ENCODE measurements around the gene SLC41A3. TPM values are rescaled to one million over a fixed set of nuclear protein-coding genes. Genes with fewer than 3 reads are reported as not detected.

SLC41A3 gene
- total and polyA plus RNA-seq, 2 of the 8 experiments (the other 6 are each of a cell fraction or from before 2014, with no cell fraction given) = 30.2 to 56.4 TPM

DNA sequence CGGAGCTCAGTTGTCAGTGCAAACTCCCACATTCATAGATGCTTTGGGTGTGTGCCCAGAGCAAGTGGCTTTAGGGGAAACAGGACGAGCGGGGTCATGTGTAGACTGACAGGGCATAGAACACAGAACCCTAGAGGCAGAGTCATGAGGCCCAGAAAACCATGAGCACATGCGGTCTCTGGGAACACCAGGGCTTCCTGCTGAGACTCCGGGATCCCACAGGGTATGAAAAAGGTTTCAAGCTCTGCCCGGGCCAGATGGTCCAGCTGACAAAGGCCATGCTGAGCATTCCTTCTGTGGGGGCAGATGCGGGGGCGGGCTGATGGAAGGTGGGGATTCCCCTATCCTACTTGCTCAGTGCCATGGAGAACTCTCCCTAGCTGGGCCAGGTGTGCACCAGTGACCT lies 70.2 kb downstream of the SLC41A3 start:
- Histone ChIP-seq H2BK15ac (ENCODE audit: low read length) (no peak overlapping the region), H4K91ac (replicated peaks; ENCODE audit: insufficient read length, low read length) (peak overlapping the region; percentile 44), H3K79me2 (ENCODE audit: control insufficient read depth in 1 of 2, insufficient read depth in 2 of 2, low read length in 2 of 2) (no peaks in the 10 kb centered on the region), H4K5ac (ENCODE audit: insufficient read length, low read depth, low read length) (no peak overlapping the region), H3K23me2 (ENCODE audit: low read depth, low read length) (no peaks in the 10 kb centered on the region; the same call in 1 of the 2 replicates), H4K8ac (ENCODE audit: extremely low read depth, insufficient read depth, low read length) (no peak overlapping the region), H3K79me1 (ENCODE audit: low read depth, low read length) (no peaks in the 10 kb centered on the region), H3K23ac (ENCODE audit: insufficient read length) (no peak overlapping the region), H3K4me3 (ENCODE audit: extremely low read depth in 1 of 4, insufficient read depth in 2 of 4, low read depth in 3 of 4, low read length in 4 of 4) (no peak overlapping the region; a peak in 1 of 8 replicates), H2BK12ac (ENCODE audit: low read depth, low read length) (no peak overlapping the region), H3K9ac (replicated peaks in 1 of 4; ENCODE audit: extremely low read depth in 1 of 4, low read depth in 3 of 4, low read length in 3 of 4) (no peak overlapping the region; a peak in 2 of 7 replicates), H2BK5ac (ENCODE audit: low read depth, low read length) (0 out of 2 replicates have a peak overlapping the region, but pooled peaks have one; percentile 26), H3K56ac (replicated peaks; ENCODE audit: insufficient read length, low read depth, low read length) (no peak overlapping the region), H3K4me1 (replicated peaks in 1 of 4; ENCODE audit: control insufficient read depth in 3 of 4, insufficient read depth in 4 of 4, low read length in 3 of 4) (peaks cover 2 to 9% (median 5%) of the 10 kb centered on the region in 4 experiments; a peak in 5 of 7 replicates), H3K18ac (ENCODE audit: extremely low read depth, low read length) (no peak overlapping the region), H4K20me1 (replicated peaks in 1 of 2; ENCODE audit: control insufficient read depth in 1 of 2, insufficient read depth in 2 of 2, low read length in 2 of 2) (no peaks in the 10 kb centered on the region), H2BK20ac (ENCODE audit: low read length) (no peak overlapping the region), H3K4ac (replicated peaks; ENCODE audit: insufficient read length, low read depth, low read length) (no peak overlapping the region), H3K27me3 (replicated peaks in 1 of 4; ENCODE audit: control insufficient read depth in 3 of 4, extremely low read depth in 1 of 4, insufficient read depth in 3 of 4, low read length in 3 of 4) (no peaks in the 10 kb centered on the region), H3K4me2 (ENCODE audit: insufficient read depth in 1 of 2, low read depth in 2 of 2, low read length in 2 of 2) (no peak overlapping the region), H3K14ac (ENCODE audit: insufficient read length) (no peak overlapping the region), H3K36me3 (ENCODE audit: control insufficient read depth in 2 of 4, insufficient read depth in 4 of 4, low read length in 3 of 4) (no peaks in the 10 kb centered on the region; a peak in 1 of 8 replicates), H2AK5ac (ENCODE audit: low read depth, low read length) (no peak overlapping the region), H3K9me3 (ENCODE audit: insufficient read depth in 2 of 2, low read depth in 1 of 2, low read length in 1 of 2) (no peaks in the 10 kb centered on the region), H2AFZ (ENCODE audit: low read length) (no peak overlapping the region), H3K27ac (ENCODE audit: low read depth, low read length) (no peak overlapping the region), H2BK120ac (replicated peaks; ENCODE audit: low read depth, low read length) (no peak overlapping the region)
- ChIA-PET POLR2A (ENCODE audit: partially characterized antibody) (no interaction called here), CTCF (ENCODE audit: partially characterized antibody) (interaction anchor here (0.8 to 1.5 kb wide), 4 partner anchors 9 to 415 kb away, joined by 3 to 7 read pairs (median 4); no protein-coding TSS in a partner anchor)
- WGBS, 2 experiments (ENCODE audit: extremely low coverage in 1 of 2, insufficient coverage in 1 of 2, insufficient read length in 1 of 2, insufficient replicate concordance in 2 of 2, low coverage in 1 of 2, low lambda C conversion rate in 2 of 2, missing lambda C conversion rate in 1 of 2) = 82% methylated on average over 8 of the region's 8 CpGs; no CpG with 5 or more reads in 1 of the 2 experiments
- DNase-seq (ENCODE audit: low read depth in 1 of 2, low spot score in 2 of 2) (no peak), FAIRE-seq (no peak)
- TF ChIP-seq EP300 (IDR thresholded peaks at IDR 0.05; ENCODE audit: borderline replicate concordance in 1 of 2, low read depth in 2 of 2, low read length in 2 of 2) = peak in 1 of 2 experiments; percentile 61; a peak in 1 of 3 replicates
- peak; percentile 98 for TF ChIP-seq EGR1 (IDR thresholded peaks at IDR 0.05; ENCODE audit: borderline replicate concordance, low read depth, low read length)
- 0 out of 2 replicates have a peak, but pooled peaks have one; percentile 55 for TF ChIP-seq YY1 (IDR thresholded peaks at IDR 0.05; ENCODE audit: low read depth, low read length)
- 0 out of 4 replicates have a peak, but pooled peaks of 1 of the 2 experiments have one; percentile 29 for TF ChIP-seq SIN3A (conservative IDR thresholded peaks at IDR 0.05 in 1 of 2, IDR thresholded peaks at IDR 0.05 in 1 of 2; ENCODE audit: low read depth in 1 of 2, low read length in 2 of 2)
- TF ChIP-seq HDAC2 (IDR thresholded peaks at IDR 0.05; ENCODE audit: borderline replicate concordance in 1 of 2, low read depth in 2 of 2, low read length in 2 of 2) = no peak
- TF ChIP-seq, protein P1, sequence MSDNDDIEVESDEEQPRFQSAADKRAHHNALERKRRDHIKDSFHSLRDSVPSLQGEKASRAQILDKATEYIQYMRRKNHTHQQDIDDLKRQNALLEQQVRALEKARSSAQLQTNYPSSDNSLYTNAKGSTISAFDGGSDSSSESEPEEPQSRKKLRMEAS (IDR thresholded peaks at IDR 0.05) = peak; percentile 52; the same call in 1 of the 2 replicates
- TF ChIP-seq, protein P2, sequence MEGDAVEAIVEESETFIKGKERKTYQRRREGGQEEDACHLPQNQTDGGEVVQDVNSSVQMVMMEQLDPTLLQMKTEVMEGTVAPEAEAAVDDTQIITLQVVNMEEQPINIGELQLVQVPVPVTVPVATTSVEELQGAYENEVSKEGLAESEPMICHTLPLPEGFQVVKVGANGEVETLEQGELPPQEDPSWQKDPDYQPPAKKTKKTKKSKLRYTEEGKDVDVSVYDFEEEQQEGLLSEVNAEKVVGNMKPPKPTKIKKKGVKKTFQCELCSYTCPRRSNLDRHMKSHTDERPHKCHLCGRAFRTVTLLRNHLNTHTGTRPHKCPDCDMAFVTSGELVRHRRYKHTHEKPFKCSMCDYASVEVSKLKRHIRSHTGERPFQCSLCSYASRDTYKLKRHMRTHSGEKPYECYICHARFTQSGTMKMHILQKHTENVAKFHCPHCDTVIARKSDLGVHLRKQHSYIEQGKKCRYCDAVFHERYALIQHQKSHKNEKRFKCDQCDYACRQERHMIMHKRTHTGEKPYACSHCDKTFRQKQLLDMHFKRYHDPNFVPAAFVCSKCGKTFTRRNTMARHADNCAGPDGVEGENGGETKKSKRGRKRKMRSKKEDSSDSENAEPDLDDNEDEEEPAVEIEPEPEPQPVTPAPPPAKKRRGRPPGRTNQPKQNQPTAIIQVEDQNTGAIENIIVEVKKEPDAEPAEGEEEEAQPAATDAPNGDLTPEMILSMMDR (IDR thresholded peaks at IDR 0.05; ENCODE audit: control extremely low read depth in 1 of 3, insufficient read depth in 1 of 3, low read depth in 1 of 3, low read length in 3 of 3) = no peak
- TF ChIP-seq TEAD4 (IDR thresholded peaks at IDR 0.05; ENCODE audit: low read depth, low read length) = peak; percentile 60
- peak; percentile 93 for TF ChIP-seq TCF12 (IDR thresholded peaks at IDR 0.05; ENCODE audit: low read depth, low read length)
